GM19238 (cell line): ENCODE results near the gene CST3.
"Not testable (repeated sequence)": the region's sequence is repeated elsewhere in the genome, so short reads cannot be mapped to it uniquely, and the experiment has no call there.

Experiments
- DNase-seq: peaks from one replicate; pipeline ENCODE4 v3.0.0; 2011; ENCODE audit warnings: low spot score; ENCODE audit not compliant: insufficient read length

Gene CST3

DNA sequence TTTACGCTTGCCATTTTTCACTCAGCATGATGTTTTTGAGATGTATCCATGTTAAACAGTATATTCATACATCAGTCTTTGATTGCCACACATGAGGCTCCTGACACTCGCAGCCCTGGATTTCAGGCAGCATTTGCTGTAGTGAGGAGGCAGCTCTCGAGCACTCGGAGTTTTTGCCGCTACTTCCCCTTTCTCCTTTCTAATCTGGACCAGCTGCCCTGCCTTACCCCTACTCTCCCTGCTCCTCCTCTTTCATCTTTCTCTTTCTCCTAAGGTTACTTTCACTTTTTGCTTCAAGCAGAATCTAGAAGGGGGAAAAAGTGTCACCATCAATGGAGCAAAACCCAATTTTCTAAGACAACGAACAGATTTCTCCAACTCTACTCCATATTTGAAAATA is 5.9 kb upstream of the CST3 start:
- no peak for DNase-seq

DNA sequence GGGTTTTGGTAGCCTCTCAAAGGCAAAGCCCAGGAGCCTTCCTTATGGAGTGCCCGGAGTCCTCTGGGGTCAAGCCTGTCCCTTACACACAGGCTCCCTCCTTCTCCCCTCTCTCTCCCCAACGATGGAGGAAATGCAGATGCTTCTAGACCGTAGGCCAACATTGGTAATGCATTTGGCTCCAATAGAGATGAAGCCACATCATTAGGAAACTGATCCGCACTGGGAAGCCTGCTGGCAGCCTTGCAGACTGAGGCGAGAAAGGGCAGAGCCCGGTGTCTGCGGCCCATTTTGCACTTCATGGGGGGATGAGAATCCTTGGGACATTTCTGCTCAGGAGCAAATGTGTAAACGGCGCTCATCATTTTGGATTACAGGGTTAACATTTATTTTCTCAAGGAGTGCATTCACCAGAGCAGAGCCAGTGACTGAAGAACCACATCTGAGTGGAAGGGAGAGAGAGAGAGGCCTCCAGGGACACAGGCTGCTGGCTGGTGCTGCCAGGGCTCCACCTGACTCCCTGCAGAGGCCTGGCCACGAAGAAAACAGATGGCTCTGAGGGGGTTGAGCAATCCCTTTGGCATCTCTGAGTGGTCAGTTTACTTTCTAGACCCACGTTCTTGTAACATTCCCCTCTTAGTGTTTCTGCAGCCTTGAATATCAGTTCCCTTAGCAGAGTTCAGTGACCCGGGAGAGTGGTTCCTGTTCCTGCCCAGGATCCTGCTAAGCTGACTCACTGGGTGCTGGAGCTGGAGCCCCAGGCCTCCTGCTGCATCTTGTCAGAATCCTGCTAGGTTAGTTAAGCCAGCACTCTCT is 4.4 kb upstream of the CST3 start:
- no peak for DNase-seq

DNA sequence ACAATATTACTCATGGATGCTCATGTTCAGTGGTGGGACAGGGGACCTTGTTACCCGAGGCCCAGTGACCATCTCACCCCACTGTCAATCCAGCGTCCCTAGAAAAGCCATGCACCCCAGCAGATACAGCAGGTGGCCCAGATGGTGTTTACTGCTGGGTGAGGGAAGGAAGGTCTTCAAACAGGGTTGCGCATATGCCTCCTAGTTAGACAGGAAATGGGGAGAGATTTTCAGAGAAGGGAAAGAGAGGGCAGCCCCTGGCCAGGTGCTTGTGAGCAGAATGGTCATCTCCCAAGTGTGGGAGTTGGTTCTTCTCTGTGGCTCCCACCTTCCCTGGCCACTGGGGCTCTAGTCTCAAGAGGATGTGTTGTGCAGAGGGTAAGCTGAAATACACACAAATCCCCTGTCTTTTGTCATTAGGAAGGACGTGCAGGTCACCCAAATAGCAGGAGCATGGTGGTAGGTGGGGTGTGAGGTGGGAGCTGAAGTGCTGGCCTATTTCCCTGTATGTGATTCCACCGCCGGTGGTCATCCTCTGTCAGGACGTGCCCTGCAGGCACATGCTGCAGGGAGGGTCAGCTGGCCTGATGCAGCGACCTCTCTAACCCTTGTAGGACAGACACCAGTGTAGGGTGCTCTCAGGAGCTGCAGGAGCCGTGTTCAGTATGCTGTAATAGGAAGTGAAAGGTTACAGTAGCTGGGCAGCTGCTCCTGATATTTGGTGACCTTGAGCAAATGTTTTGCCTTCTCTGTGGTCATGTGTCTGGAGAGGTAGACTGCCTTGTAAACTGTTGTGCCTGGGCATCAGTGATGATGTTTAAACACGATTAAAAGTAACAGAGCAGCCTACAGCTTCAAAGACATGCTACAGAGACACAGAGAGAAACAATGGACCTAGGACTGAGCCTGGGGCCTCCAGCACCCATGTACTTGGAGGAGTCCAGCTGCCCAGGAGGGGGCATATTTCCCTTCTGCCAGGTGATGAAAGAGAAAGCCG is 3.2 kb upstream of the CST3 start:
- DNase-seq: no peak

DNA sequence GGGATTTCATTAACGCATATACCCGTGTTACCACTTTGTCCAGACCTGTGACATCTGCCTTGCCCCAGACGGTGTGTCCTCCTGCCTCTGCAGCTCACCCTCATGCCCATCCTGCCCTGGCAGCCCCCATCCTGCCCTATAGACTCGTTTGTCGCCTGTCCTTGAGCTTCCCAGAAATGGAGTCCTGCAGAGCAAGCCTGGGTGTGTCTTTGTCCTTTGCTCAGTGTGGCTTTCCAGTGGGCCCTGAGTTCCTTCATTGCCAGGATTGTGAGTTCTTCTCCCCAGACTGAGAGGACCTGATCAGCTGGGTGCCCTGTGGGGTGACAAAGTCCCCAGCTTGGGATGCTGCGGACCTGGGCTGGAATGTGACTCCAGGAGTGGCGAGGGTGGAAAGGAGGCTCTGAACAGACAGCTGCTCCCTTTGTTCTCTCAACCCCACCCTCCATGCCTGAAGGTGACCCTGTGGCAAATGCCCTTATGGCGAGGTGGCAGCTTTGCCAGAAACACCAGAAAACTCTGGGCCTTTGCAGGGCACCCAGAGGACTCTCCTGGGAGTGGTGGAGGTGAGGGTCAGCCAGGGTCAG is 2.4 kb upstream of the CST3 start:
- no peak for DNase-seq

DNA sequence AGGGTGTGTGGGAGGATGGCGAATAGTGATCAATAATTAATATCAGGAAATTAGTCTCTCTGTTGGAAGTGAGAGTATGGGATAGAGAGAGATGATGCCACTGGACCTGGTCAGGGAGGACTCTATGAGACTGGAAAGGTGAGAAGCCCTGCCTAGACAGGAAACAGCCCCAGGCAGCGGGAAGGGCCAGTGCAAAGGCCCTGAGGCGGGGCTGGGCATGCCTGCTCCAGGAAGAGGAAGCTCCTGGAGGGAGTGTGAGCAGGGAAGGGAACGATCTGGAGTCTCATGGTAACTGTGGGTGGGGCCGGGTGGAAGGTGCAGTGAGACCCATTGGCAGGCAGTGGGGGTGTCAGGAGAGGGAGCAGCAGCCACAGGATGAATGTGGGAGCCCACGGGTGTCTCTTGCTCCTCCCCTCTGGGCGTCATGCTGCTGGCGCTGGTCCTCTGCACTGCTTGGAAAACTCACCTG is 1.8 kb upstream of the CST3 start:
- no peak for DNase-seq

DNA sequence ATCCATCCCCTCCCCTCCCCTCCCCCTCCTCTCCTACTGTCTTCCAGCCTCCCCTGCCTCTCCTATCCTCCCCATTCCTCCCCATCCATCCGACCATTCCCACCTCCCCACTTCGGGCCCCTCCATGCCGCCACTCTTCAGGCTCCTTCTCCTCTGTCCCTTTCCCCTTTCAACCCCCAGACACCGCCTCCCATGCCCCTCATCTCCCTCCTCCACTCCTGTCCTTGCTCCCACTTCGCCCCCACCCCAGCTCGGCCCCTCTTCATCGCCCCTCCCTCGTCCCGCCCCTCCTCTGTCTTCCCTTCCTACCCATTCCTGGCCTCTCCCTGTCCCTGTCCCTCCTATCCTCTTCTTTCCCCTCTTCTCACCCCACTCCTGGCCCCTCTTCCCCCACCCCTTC is 554 bp upstream of the CST3 start:
- no peak for DNase-seq

DNA sequence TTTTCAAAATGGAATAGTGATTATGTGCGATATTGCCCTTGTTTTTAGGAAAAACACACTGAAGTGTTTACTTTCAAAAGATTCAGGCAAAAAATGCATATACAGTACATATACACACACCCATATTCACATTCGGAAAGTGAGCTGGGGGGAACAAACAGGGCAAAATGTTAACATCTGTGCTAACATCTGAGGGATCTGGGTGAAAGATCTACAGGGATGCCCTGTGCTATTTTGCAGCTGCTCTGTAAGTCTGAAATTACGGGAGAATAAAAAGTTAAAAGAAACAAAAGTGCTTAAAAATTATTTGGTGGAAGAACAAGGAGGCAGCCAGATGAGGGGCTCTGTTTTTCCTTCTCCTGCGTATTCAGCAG is 860 bp downstream of the CST3 start:
- DNase-seq: no peak

DNA sequence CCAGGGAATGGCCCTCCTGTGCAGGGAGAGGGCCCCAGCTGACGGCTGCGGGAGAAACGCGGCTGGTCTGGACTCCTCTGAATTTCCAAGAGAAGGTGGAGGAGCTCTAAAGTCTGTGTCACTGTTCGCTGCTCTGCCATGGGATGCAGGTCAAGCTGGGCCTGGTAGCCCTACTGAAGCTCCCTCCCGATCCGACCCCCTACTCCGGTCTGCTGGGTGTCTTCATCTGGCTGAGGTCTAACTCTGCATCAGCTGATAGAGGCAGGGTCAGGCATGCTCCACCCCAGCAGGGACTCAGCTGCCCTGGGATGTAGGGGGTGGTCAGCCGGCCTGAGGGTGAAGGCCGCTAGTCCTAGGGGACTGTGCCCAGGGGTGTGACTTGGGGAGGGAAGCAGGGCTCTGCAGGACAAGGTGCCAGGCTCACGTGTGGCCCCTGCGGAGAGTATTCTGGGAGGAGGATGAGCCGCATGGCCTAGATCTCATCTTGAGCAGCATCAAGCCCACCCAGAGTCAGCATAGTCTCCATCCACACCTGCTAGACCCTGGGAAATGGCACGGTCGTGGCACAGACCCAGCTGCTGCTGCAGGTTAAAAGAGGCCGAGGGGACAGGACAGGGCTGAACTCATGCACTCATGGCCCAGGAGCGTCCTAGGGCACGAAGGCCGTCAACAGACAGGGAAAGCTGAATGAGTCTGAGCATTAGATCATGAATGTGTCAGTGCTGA is 1.4 kb downstream of the CST3 start:
- DNase-seq: no peak

DNA sequence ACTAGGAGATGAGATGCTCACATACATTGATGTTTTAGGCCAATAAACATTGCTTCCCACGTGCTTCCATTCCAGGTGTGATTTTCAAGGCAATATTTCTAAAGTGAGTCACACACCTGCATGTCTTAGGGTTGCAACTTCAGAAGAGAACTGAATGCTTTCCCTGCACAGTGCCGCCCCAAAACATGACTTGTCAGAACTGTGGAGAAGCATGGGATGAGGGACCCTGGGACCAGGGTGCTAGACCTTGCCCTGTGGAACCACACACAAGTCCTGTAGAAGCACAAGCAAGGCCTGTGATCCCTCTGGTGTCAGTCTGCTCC is 2.0 kb downstream of the CST3 start:
- not testable (repeated sequence) for DNase-seq

DNA sequence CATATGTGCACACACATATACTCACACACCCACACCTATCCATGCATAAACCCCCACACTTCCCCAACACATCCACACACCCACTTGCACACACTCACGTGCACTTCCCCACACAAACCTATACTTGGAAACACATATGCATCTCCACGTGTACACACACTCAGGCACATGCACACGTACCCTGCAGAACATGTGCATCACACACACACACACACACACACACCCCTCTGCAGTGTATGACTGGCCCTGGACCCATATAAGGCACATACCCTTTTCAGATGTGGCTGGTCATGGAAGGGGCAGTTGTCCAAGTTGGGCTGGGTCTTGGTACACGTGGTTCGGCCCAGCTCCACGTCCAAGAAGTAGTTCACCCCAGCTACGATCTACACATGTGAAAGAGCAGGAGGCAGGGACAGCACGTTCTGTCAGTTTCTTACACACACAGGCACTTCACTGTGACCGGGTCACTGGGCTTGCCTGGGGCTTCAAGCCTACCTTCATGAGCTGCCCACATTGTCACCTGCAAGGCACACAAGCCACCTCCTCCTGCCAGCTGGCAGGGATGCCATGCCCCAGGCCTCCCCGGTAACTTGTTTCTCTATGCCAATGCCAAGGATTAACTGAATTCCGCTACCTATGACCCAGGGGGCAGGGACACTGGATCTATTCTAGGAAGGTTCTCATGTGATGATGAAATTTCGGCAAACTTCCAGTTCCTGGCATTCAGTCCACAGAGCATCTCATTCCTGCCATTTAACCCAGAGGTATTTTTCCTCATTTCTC is 2.6 kb downstream of the CST3 start:
- no peak for DNase-seq

DNA sequence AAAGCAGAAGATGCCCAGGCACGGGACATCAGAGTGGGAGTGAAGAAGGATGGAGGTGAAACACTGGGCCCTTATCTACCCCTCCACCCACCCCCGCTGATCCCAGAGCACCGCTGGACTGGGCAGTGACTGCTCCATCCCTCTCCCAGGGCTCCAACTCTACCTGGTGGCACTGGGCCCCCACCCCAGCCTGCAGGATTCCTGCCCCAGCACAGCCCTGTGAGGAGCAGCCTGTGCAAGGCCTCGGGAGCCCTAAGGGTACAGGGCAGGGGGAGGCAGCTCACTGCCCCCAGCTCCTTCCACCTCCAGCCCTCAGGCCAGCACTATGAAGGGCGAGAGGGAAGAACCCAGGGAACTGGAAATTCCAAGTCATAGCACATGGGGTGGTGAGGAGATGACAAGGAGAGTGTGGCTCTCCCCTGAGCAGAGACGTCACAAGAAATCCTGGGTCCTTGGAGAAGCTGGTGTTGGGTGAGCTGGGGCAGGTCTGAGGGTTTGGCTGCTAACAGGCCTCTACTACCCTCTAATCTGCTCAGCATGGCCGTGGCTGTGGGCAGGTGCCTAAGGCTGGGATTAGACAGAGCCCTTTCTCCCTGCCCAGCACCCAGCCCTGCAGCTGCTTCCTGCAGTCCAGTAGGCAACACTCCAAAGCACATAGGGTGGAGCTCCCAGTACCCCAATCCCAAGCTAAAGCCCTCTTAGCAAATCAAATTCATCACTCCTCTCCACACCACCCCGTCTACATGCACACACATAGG is 3.5 kb downstream of the CST3 start:
- DNase-seq: no peak

DNA sequence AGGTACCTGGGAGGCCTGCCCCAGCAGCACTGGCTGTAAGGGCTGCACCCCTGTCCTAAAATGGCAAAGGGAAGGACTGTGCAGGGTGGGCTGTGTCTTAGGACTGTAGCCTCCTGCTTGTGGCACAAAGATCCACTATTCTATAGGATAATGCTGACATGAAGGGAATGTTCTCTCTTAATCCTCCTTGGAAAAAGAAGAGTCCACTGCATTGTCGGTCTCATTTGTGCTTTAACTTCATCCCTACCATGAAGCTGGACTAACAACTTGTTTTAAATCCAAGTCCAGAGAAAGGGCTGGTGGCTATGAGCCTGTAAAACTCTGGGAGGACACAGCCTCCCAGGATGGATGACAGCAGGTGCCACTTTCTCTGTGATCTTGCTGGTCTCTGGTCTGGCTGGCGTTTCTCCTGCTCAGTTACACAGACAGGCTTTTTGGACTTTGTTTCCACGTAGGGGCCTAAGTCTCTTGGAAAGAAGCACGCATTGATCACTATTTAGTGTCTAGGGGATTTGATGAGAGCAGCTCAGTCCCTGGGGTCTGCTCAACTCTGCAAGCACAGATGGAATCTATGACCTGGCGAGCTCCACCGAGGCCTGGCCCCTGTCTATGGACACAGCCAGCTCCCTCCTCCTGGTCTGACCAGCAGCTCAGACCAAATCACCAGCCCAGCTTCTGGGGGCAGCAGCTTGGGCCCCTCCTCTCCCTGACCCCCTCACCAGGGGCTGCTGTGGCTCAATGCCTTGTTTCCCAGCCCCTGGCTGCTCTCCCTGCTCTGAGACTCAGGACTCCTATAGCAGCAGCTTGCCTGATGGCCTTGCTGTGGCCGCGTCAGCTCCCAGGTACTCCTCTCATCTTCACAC is 4.8 kb downstream of the CST3 start:
- DNase-seq: no peak

DNA sequence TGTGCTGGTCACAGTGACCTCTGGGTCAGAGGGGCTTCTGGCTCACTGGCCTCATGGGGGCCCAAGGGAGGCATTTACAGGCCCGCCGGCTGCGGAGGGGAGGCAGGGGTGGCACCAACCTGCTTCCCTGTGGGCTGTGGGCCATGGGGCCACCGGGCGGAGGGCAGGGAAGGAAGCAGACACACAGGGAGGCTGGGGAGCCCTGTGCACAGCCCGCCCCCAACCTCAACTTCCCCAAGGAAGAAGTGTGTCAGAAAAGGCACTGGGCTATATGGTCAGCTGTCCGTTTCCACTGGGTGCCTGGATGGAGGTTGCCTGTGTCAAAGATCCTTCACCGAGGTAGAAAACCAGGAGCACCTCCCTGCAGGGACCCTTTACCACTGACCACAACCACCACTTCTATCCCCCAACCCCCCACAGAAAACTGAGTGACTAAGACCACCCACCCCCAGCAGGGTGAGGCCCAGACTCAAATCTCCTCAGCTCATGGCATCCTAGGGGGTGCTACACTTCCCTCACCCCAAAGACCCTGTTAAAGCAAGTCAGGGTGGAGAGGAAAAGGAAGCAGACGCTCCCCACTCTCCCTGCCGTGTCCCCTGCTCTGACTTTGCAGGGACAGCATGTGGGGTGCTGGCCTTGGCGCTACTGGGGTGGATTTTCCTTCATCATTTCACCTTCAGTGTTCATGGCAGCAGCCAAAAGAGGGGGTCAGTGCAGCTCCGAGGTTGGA is 5.6 kb downstream of the CST3 start:
- DNase-seq: no peak

DNA sequence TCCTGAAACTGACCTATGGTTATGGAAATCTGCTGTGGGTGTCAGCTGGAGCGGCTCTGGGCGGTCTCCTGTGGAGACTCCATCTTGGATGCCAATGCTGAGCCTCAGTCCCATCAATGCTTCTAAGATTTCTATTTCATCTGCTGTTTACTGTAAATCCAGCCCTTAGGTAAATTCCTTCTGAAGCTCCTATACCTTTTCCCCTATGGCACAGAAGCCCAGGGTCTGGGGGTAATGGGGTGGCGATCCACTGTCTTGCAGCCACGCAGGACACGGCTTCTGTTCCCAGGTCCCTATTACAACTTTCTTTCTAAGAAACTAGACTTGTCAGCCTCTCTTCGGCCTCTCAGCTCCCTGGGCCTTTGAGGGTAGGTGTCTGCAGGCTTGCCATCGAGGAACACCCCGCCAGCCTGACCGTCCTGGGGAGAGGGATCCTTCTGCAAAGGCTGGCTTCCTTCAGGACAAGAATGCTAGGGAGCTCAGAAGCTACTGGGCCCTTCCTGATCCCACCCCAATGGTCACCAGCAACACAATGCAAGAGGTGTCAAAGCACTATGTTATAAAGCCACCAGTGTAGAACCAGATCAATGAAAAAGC is 6.4 kb downstream of the CST3 start:
- no peak for DNase-seq

DNA sequence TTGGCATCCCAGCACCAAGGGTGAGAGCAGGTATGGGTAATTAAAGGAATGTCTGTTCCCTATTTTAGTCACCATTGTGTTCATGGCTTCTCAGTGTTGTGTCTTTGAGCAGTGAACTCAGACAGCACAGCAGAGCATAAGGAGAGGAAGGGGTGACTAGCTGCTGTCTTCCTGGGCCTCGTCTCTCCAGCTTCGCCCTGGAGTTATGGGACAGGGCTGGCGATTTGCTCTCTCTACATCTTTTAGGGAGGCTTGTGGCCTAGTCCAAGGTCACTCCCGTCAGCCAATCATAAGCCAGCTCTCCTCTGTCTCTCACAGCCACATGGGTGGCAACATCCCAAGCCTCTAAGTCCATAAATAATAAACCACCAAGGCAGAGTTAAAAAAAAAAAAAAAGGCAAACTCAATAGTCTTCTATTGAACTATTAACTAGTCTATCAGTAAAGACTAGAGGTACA is 7.3 kb downstream of the CST3 start:
- no peak for DNase-seq

DNA sequence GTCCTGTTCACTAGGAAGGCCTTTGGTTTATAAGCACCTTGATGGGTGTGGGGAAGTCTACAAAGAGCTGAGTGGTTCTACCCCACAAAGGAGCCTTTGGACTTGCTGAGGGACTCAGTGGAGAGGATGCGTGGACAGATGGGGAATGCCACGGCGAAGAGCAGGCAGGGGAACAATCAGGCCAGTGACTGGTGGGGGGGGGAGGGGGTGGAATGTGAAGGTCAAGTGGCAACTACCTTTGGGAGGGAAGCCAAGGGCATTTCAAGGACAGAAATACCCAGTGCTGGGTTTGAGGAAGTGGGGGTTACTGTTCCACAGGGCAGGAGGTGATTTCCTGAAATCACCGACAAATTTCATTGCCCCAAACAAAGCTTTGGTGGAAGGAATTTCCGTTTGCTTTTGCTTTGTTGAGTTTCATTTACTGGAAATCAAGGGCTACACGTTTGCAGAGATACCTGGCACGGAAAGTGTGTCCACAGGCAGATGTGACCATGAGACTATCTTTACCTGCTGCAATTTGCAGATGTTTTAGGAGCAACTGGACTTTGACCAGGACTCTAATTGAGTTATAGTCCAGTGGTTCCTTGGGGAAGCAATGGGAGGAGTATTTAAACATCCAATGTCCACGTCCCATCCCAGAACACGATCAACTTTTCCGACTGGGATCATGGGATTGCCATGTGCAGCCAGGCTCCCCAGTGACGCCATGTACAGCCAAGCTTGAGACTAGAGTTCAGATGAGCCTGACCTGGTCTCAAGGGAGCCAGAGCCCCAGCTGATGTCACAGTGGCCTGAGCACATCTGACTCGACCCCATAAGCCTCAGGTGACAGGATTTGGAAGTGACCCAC is 8.0 kb downstream of the CST3 start:
- DNase-seq: no peak

DNA sequence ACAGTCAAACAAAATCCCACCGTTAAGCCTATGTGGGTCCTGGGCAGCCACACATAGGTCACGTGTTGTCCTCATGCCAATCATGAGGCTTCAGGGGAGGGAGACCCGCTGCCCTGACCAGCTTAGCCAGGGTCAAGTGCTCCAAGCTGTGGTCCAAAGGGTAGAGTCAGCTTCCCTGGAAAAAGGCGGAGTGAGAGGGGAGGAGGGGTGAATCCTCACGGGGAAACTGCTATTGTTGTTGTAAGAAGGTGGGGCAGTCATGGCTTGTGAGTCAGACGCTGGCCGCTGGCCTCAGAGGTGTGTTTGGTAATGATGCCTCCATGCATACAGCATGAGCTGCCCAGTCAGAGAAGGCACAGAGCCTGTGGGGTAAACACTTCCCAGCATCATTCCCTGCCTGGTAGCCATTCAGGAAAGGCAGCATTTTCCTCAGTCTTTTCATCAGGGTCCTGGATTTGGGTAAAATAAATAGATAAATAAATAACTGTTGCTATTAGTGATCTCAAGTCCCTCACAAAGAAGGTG is 8.7 kb downstream of the CST3 start:
- no peak for DNase-seq
